Stimulated activated CD8-positive, alpha-beta memory T cell treated with anti-CD3 and anti-CD28 coated beads, Interleukin-7, amount 100 ng/mL, for 1 hour (primary cell): ENCODE results near the gene AEN.
"Not testable (repeated sequence)": the region's sequence is repeated elsewhere in the genome, so short reads cannot be mapped to it uniquely, and the experiment has no call there.

Experiments
- DNase-seq, 2 donors: peaks; one replicate each; pipeline ENCODE4 v3.0.0-alpha.2; 2020; ENCODE audit warnings: low read depth in 2 of 2

Gene AEN

GRCh38 chr15:88630798-88631463 is 9.8 kb downstream of the AEN start:
- DNase-seq, result no peak

GRCh38 chr15:88631464-88632028 is 10.4 kb downstream of the AEN start:
- DNase-seq, result no peak

GRCh38 chr15:88632797-88633196 is 11.7 kb downstream of the AEN start:
- not testable (repeated sequence) for DNase-seq

- no peak for DNase-seq
Measured at GRCh38 chr15:88634449-88634848, 13.3 kb downstream of the AEN start.

GRCh38 chr15:88635318-88635717 is 14.2 kb downstream of the AEN start:
- DNase-seq, result no peak

GRCh38 chr15:88636050-88636449 is 14.9 kb downstream of the AEN start:
- no peak for DNase-seq

GRCh38 chr15:88636654-88637053 is 15.5 kb downstream of the AEN start:
- DNase-seq, result no peak

- DNase-seq, result no peak
Measured at GRCh38 chr15:88637436-88637835, 16.3 kb downstream of the AEN start.

- DNase-seq, result no peak
Measured at GRCh38 chr15:88637841-88638625, 16.9 kb downstream of the AEN start.

GRCh38 chr15:88638626-88639372 is 17.7 kb downstream of the AEN start, which contains the start of gene ISG20:
TSS of gene ISG20 (plus strand) at chr15:88639016. CDS start at chr15:88639367, 351 bp downstream.
- peak; percentile 88 to 90 for DNase-seq

GRCh38 chr15:88641959-88642452 is 20.9 kb downstream of the AEN start:
- no peak for DNase-seq

GRCh38 chr15:88642514-88642913 is 21.4 kb downstream of the AEN start:
- DNase-seq, result not testable (repeated sequence)

- no peak for DNase-seq
Measured at GRCh38 chr15:88644741-88645140, 23.6 kb downstream of the AEN start.

- DNase-seq, result no peak
Measured at GRCh38 chr15:88645171-88646087, 24.3 kb downstream of the AEN start.

GRCh38 chr15:88646088-88646405 is 24.9 kb downstream of the AEN start:
- no peak for DNase-seq

GRCh38 chr15:88646951-88647350 is 25.8 kb downstream of the AEN start:
- no peak for DNase-seq

GRCh38 chr15:88647351-88648105 is 26.4 kb downstream of the AEN start:
- DNase-seq, result no peak

- no peak for DNase-seq
Measured at GRCh38 chr15:88648357-88649214, 27.4 kb downstream of the AEN start.

GRCh38 chr15:88649286-88649733 is 28.2 kb downstream of the AEN start:
- peak in 1 of 2 donors; percentile 45 for DNase-seq
